ENCODE data around the gene MITD1. TPM values are rescaled to one million over a fixed set of nuclear protein-coding genes. Genes with fewer than 3 reads are reported as not detected.

MITD1 gene
- total and polyA plus RNA-seq, 2 experiments from 2014 or later, result 20.7 to 25.4 TPM

DNA sequence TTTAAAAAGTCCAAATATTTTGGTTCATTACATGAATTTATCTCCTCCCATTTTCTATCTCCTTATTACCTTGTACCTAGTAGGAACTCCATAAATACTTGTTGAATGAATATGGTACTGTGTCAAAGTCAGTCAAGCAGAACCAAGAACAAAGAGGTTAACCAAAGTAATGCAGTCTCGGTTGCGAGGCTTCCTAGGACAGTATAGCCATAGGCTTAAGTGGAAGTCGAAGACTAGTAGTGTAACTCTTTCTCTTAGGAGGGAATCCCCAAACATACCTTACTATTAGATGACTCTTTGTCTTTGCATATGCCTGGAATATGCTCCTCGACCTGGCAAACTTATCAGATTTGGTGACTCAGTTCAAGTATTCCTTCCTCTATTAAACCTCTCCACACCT lies 21.3 kb downstream of the MITD1 start:
- 90 to 94% methylated on average over 4 of the region's 4 CpGs for WGBS, 2 experiments (ENCODE audit: low coverage in 1 of 2, low lambda C conversion rate in 2 of 2, missing lambda C conversion rate in 2 of 2)
- Histone ChIP-seq H3K36me3 (ENCODE audit: low read depth) (no peaks in the 10 kb centered on the region), H3K4me1 (ENCODE audit: insufficient read depth) (peaks cover 4% of the 10 kb centered on the region; the same call in 1 of the 2 replicates), H3K27ac (no peak overlapping the region), H3K9me2 (ENCODE audit: insufficient read depth) (no peaks in the 10 kb centered on the region), H2AFZ (no peak overlapping the region), H4K20me1 (ENCODE audit: insufficient read depth) (no peaks in the 10 kb centered on the region), H3K9me3 (ENCODE audit: low read depth) (no peaks in the 10 kb centered on the region), H3F3A (ENCODE audit: insufficient read depth) (no peaks in the 10 kb centered on the region), H3K27me3 (replicated peaks; ENCODE audit: insufficient read depth) (no peaks in the 10 kb centered on the region), H3K9ac (no peak overlapping the region), H3K79me2 (ENCODE audit: insufficient read depth) (0 out of 2 replicates have a peak, but pooled peaks cover 8% of the 10 kb centered on the region), H3K4me3 (no peak overlapping the region), H3K4me2 (ENCODE audit: unreplicated experiment) (no peak overlapping the region)
- in situ Hi-C loops (cut with MboI), result no loop called here
- TF ChIP-seq EZH2phosphoT487 (IDR thresholded peaks at IDR 0.05; ENCODE audit: insufficient read depth, low read depth) (no peak), EZH2 (IDR thresholded peaks at IDR 0.05; ENCODE audit: insufficient read depth, poor library complexity, severe bottlenecking) (no peak)
- no peak for DNase-seq

DNA sequence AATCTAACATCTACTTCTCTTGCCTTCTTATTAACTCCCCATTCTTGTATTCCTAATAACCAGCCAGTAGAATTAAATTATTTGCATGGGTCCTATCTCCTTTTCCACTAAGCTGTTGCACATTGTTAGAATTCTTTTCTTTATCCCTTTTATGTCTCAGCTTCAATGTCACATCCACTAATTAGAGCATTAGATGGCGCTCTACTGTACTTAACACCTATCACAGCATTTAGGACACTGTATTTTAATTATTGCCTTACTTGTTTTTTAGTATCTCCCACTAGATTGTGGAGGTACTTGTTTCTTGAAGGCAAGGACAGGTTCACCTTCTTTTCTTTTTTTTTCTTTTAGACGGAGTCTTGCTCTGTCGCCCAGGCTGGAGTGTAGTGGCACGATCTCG lies 22.3 kb downstream of the MITD1 start:
- in situ Hi-C loops (cut with MboI), result no loop called here
- H3K36me3 ChIP-seq (ENCODE audit: low read depth), result no peaks in the 10 kb centered on the region
- 94 to 98% methylated on average over 5 of the region's 5 CpGs for WGBS, 2 experiments (ENCODE audit: low coverage in 1 of 2, low lambda C conversion rate in 2 of 2, missing lambda C conversion rate in 2 of 2)
- H3K9me3 ChIP-seq (ENCODE audit: low read depth), result no peaks in the 10 kb centered on the region
- TF ChIP-seq EZH2 (IDR thresholded peaks at IDR 0.05; ENCODE audit: insufficient read depth, poor library complexity, severe bottlenecking) (no peak), EZH2phosphoT487 (IDR thresholded peaks at IDR 0.05; ENCODE audit: insufficient read depth, low read depth) (no peak)
- no peak overlapping the region for H2AFZ ChIP-seq
- no peaks in the 10 kb centered on the region for H3K9me2 ChIP-seq (ENCODE audit: insufficient read depth)
- H3K79me2 ChIP-seq (ENCODE audit: insufficient read depth), result 0 out of 2 replicates have a peak, but pooled peaks cover 8% of the 10 kb centered on the region
- no peaks in the 10 kb centered on the region for H4K20me1 ChIP-seq (ENCODE audit: insufficient read depth)
- H3K27ac ChIP-seq, result no peak overlapping the region
- no peak overlapping the region for H3K4me3 ChIP-seq
- H3K27me3 ChIP-seq (replicated peaks; ENCODE audit: insufficient read depth), result no peaks in the 10 kb centered on the region
- H3K4me1 ChIP-seq (ENCODE audit: insufficient read depth), result peaks cover 4% of the 10 kb centered on the region; the same call in 1 of the 2 replicates
- DNase-seq, result no peak
- no peak overlapping the region for H3K9ac ChIP-seq
- H3K4me2 ChIP-seq (ENCODE audit: unreplicated experiment), result no peak overlapping the region
- H3F3A ChIP-seq (ENCODE audit: insufficient read depth), result no peaks in the 10 kb centered on the region; the same call in 1 of the 2 replicates

DNA sequence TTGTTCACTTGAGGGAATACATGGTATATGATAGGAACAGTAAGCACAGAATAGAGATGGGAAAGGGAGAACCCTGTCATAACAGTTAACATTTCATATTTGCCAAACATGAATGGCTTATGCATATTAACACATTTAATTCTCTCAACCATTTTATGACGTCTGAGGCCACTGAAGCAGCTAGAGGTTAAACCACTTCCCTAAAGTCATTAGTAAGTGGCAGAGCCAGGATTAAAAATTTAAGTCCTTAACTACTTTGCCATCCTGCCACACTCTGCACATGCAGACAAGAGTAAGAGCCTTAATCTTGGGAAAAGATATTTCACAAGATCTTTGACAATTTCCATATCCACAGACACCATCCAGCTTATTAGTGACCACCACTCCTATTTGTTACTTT lies 24.0 kb downstream of the MITD1 start:
- Histone ChIP-seq H3K79me2 (ENCODE audit: insufficient read depth) (0 out of 2 replicates have a peak, but pooled peaks cover 8% of the 10 kb centered on the region), H3K36me3 (ENCODE audit: low read depth) (no peaks in the 10 kb centered on the region), H3K4me1 (ENCODE audit: insufficient read depth) (peaks cover 4% of the 10 kb centered on the region; the same call in 1 of the 2 replicates), H3K27ac (no peak overlapping the region), H3K4me2 (ENCODE audit: unreplicated experiment) (no peak overlapping the region), H4K20me1 (ENCODE audit: insufficient read depth) (no peaks in the 10 kb centered on the region), H3K27me3 (replicated peaks; ENCODE audit: insufficient read depth) (no peaks in the 10 kb centered on the region), H3K9me3 (ENCODE audit: low read depth) (no peaks in the 10 kb centered on the region), H3K9ac (no peak overlapping the region), H2AFZ (no peak overlapping the region), H3F3A (ENCODE audit: insufficient read depth) (no peaks in the 10 kb centered on the region; the same call in 1 of the 2 replicates), H3K9me2 (ENCODE audit: insufficient read depth) (no peaks in the 10 kb centered on the region), H3K4me3 (no peak overlapping the region)
- 52 to 82% methylated on average over 1 of the region's 1 CpG for WGBS, 2 experiments (ENCODE audit: low coverage in 1 of 2, low lambda C conversion rate in 2 of 2, missing lambda C conversion rate in 2 of 2)
- TF ChIP-seq EZH2 (IDR thresholded peaks at IDR 0.05; ENCODE audit: insufficient read depth, poor library complexity, severe bottlenecking), result no peak
- no peak for TF ChIP-seq EZH2phosphoT487 (IDR thresholded peaks at IDR 0.05; ENCODE audit: insufficient read depth, low read depth)
- in situ Hi-C loops (cut with MboI), result no loop called here
- DNase-seq, result no peak

DNA sequence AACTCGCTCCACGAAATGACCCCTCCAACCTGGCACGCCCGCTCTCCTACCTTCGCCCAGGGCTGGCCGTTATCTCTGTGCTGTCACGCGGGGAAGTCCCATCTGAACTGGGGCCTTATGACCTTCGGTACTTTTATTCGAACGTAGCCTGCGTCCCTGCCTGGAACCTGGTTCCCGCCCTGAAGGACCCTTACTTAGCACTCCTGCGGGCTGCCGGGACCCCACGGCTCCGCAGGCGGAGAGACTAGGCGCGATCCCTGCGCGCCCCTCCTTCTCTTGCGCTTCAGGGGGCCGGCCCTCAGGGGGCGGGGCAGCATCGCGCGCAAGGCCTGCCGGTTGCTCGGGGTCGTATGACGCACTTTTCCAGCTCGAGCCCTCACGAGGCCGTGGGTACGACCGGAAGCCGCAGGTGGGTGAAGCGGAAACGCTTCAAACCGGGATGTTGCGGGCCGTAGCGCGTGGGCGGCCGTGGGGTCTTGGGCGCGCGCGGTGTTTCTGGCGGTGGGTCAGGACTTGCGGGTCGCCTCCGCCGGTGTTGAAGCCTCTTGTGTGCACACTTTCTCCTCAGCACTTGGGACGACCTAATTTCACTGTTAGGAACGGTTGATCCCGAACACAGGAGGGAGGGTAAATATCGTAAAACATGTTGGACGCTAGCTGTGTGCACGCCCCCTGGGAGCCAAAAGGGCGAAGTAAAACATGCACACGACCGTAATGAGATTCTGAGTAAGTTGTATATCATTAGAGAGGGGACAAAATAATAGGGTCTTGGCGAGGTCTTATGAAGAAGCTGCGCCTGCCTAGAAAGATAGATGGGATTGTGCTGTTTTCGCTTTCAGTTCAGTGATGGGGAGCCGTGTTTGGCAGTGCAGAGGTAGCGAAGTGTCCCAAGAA lies 26.0 kb downstream of the MITD1 start, which contains the start of the genes LIPT1 and TSGA10:
Gene LIPT1, plus strand, starts transcription at position 325 of the 894 bp plus-strand sequence. CDS start 6,991 bp downstream, outside the sequence.
Gene TSGA10, minus strand, starts transcription at position 300 of the 894 bp plus-strand sequence. CDS start 45,503 bp downstream, outside the sequence.
- H3K9me3 ChIP-seq (ENCODE audit: low read depth), result no peaks in the 10 kb centered on the region
- peak within 1 kb of the TSS; percentile 98 for H2AFZ ChIP-seq
- H3K36me3 ChIP-seq (ENCODE audit: low read depth), result no peaks in the 10 kb centered on the region
- H3K9ac ChIP-seq, result peak within 1 kb of the TSS; percentile 84
- 1 to 2% methylated on average over 63 to 69 of the region's 70 CpGs for WGBS, 2 experiments (ENCODE audit: low coverage in 1 of 2, low lambda C conversion rate in 2 of 2, missing lambda C conversion rate in 2 of 2)
- H3K4me2 ChIP-seq (ENCODE audit: unreplicated experiment), result peak within 1 kb of the TSS; percentile 93
- 0 out of 2 replicates have a peak, but pooled peaks cover 8% of the 10 kb centered on the region for H3K79me2 ChIP-seq (ENCODE audit: insufficient read depth)
- no peaks in the 10 kb centered on the region for H3K9me2 ChIP-seq (ENCODE audit: insufficient read depth)
- TF ChIP-seq EZH2phosphoT487 (IDR thresholded peaks at IDR 0.05; ENCODE audit: insufficient read depth, low read depth) (no peak), EZH2 (IDR thresholded peaks at IDR 0.05; ENCODE audit: insufficient read depth, poor library complexity, severe bottlenecking) (no peak)
- peak within 1 kb of the TSS; percentile 98 for H3K4me3 ChIP-seq
- H4K20me1 ChIP-seq (ENCODE audit: insufficient read depth), result no peaks in the 10 kb centered on the region
- DNase-seq, result peak; percentile 96
- peaks cover 4% of the 10 kb centered on the region; the same call in 1 of the 2 replicates for H3K4me1 ChIP-seq (ENCODE audit: insufficient read depth)
- in situ Hi-C loops (cut with MboI), result no loop called here
- no peaks in the 10 kb centered on the region; the same call in 1 of the 2 replicates for H3F3A ChIP-seq (ENCODE audit: insufficient read depth)
- no peaks in the 10 kb centered on the region for H3K27me3 ChIP-seq (replicated peaks; ENCODE audit: insufficient read depth)
- H3K27ac ChIP-seq, result peak within 1 kb of the TSS; percentile 50

Measured in GM23248 (cell line).